Nephron progenitor cell (in vitro differentiated cells): ENCODE results near the gene APBB1.
"Not testable (repeated sequence)": the region's sequence is repeated elsewhere in the genome, so short reads cannot be mapped to it uniquely, and the experiment has no call there.

Experiments used
- DNase-seq: peaks from one replicate; pipeline ENCODE4 v3.0.0; 2021
- H3K27ac Mint-ChIP-seq: 2 replicates; pipeline ENCODE4 v1.8.0; 2021; ENCODE audit warnings: mild to moderate bottlenecking, moderate library complexity, mixed read lengths
- H3K27me3 Mint-ChIP-seq: 2 replicates; pipeline ENCODE4 v1.8.0; 2021; ENCODE audit warnings: mild to moderate bottlenecking, low read depth, mixed read lengths; ENCODE audit not compliant: poor library complexity
- H3K36me3 Mint-ChIP-seq: 2 replicates; pipeline ENCODE4 v1.8.0; 2021; ENCODE audit warnings: low read depth, mixed read lengths
- H3K4me1 Mint-ChIP-seq: 2 replicates; pipeline ENCODE4 v1.8.0; 2021; ENCODE audit warnings: mixed read lengths
- H3K4me3 Mint-ChIP-seq: 2 replicates; pipeline ENCODE4 v1.8.0; 2021; ENCODE audit warnings: mild to moderate bottlenecking, moderate library complexity, mixed read lengths
- H3K9me3 Mint-ChIP-seq: 2 replicates; pipeline ENCODE4 v1.8.0; 2021; ENCODE audit warnings: mild to moderate bottlenecking, moderate library complexity, mixed read lengths
- CTCF ChIP-seq: fragments of 200-600 bp; sonication (generic); IDR thresholded peaks from 2 replicates; pipeline ENCODE4 v1.5.0; 2021; ENCODE audit warnings: antibody characterized with exemption

Gene APBB1

GRCh38 chr11:6400431-6401345, 18.2 kb downstream of the APBB1 start:
- Mint-ChIP-seq H3K9me3 (no peaks in the 10 kb centered on the region), H3K4me3 (no peak overlapping the region), H3K36me3 (peaks cover 39% of the 10 kb centered on the region), H3K27ac (no peak overlapping the region), H3K4me1 (peaks cover 20% of the 10 kb centered on the region), H3K27me3 (no peaks in the 10 kb centered on the region)
- DNase-seq = no peak
- TF ChIP-seq CTCF = no peak

GRCh38 chr11:6397636-6398035, 21.3 kb downstream of the APBB1 start:
- Mint-ChIP-seq H3K27me3 (no peaks in the 10 kb centered on the region), H3K9me3 (no peaks in the 10 kb centered on the region), H3K4me1 (peaks cover 5% of the 10 kb centered on the region), H3K36me3 (peaks cover 34% of the 10 kb centered on the region), H3K4me3 (no peak overlapping the region), H3K27ac (no peak overlapping the region)
- no peak for DNase-seq
- TF ChIP-seq CTCF = no peak

- DNase-seq = no peak
- TF ChIP-seq CTCF = no peak
- Mint-ChIP-seq H3K27me3 (no peaks in the 10 kb centered on the region), H3K27ac (no peak overlapping the region), H3K36me3 (peaks cover 32% of the 10 kb centered on the region), H3K9me3 (no peaks in the 10 kb centered on the region), H3K4me3 (no peak overlapping the region), H3K4me1 (no peaks in the 10 kb centered on the region)
These were observed 21.7 kb downstream of the APBB1 start for GRCh38 chr11:6397156-6397555.

- no peaks in the 10 kb centered on the region for H3K9me3 Mint-ChIP-seq
- DNase-seq = no peak
- H3K27ac Mint-ChIP-seq = no peak overlapping the region
- TF ChIP-seq CTCF = no peak
- peaks cover 8% of the 10 kb centered on the region for H3K4me1 Mint-ChIP-seq
- H3K36me3 Mint-ChIP-seq = peaks cover 25% of the 10 kb centered on the region
- H3K4me3 Mint-ChIP-seq = no peak overlapping the region
- no peaks in the 10 kb centered on the region for H3K27me3 Mint-ChIP-seq
These were observed 23.3 kb downstream of the APBB1 start for GRCh38 chr11:6395470-6396060.

GRCh38 chr11:6393989-6394670, 24.8 kb downstream of the APBB1 start:
- no peak for TF ChIP-seq CTCF
- no peak for DNase-seq
- H3K9me3 Mint-ChIP-seq = no peaks in the 10 kb centered on the region
- peaks cover 13% of the 10 kb centered on the region for H3K36me3 Mint-ChIP-seq
- H3K27ac Mint-ChIP-seq = no peak overlapping the region
- no peaks in the 10 kb centered on the region for H3K27me3 Mint-ChIP-seq
- peaks cover 18% of the 10 kb centered on the region for H3K4me1 Mint-ChIP-seq
- no peak overlapping the region for H3K4me3 Mint-ChIP-seq

- not testable (repeated sequence) for H3K27me3 Mint-ChIP-seq, H3K36me3 Mint-ChIP-seq, DNase-seq, H3K27ac Mint-ChIP-seq, H3K9me3 Mint-ChIP-seq
- Mint-ChIP-seq H3K4me1 (peaks cover 28% of the 10 kb centered on the region), H3K4me3 (peak overlapping the region; percentile 54)
These were observed 26.6 kb downstream of the APBB1 start for GRCh38 chr11:6392251-6392650.
